Measurements from ENCODE around the gene TDRD3.
"Not testable (repeated sequence)": the region's sequence is repeated elsewhere in the genome, so short reads cannot be mapped to it uniquely, and the experiment has no call there.

The TDRD3 gene

GRCh38 chr13:60397704-60398378, 821 bp downstream of the TDRD3 start:
- H3K4me3 ChIP-seq (ENCODE audit: low read depth, low read length), result peak overlapping the region; percentile 75
- peak; percentile 16 for DNase-seq (ENCODE audit: low read depth)

GRCh38 chr13:60398379-60398891, 1.4 kb downstream of the TDRD3 start:
- no peak for DNase-seq (ENCODE audit: low read depth)
- peak overlapping the region; percentile 75 for H3K4me3 ChIP-seq (ENCODE audit: low read depth, low read length)

GRCh38 chr13:60398907-60399589, 2.0 kb downstream of the TDRD3 start:
- DNase-seq (ENCODE audit: low read depth), result no peak
- H3K4me3 ChIP-seq (ENCODE audit: low read depth, low read length), result no peak overlapping the region

DNA sequence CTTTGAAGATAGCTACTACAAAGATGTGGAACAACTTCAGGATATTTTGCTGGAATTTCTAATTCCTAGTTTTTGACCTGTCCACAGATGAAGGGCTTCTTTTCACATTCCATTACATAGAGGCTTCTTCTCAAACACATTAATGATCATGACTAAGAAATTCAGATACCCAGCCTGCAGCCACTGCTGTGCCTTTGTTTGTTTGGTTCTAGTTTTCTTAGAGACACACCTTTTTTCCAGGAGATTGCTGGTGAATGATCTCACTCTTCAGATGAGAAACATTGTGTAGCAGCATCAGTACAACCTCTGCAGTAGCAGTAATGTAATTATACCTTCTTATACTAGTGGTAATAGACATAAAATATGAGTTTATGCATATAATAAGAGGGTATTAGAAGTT, 5.0 kb downstream of the TDRD3 start:
- no peak overlapping the region for H3K4me3 ChIP-seq (ENCODE audit: low read depth, low read length)
- no peak for DNase-seq (ENCODE audit: low read depth)

DNA sequence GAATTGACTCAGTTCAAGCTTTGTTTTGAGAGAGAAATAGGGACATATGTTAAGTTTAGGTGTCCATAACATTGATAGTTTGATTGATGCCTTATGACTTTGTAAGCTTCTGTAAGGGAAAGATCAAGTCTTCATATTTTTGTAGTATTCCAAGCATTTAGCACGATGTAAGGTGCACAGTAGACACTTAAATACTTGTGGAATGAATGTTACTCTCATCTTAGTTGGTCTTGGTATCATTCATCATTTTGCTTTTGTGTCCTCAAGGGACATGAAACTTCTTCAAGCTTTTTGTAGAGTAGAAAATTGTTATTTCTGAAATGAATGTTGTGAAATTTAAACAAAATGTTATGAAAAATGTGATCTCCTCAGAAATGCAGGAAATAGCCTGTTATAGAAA, 10.1 kb downstream of the TDRD3 start:
- no peak for DNase-seq (ENCODE audit: low read depth)
- no peak overlapping the region for H3K4me3 ChIP-seq (ENCODE audit: low read depth, low read length)

GRCh38 chr13:60407852-60408251, 10.8 kb downstream of the TDRD3 start:
- H3K4me3 ChIP-seq (ENCODE audit: low read depth, low read length); DNase-seq (ENCODE audit: low read depth): not testable (repeated sequence)

DNA sequence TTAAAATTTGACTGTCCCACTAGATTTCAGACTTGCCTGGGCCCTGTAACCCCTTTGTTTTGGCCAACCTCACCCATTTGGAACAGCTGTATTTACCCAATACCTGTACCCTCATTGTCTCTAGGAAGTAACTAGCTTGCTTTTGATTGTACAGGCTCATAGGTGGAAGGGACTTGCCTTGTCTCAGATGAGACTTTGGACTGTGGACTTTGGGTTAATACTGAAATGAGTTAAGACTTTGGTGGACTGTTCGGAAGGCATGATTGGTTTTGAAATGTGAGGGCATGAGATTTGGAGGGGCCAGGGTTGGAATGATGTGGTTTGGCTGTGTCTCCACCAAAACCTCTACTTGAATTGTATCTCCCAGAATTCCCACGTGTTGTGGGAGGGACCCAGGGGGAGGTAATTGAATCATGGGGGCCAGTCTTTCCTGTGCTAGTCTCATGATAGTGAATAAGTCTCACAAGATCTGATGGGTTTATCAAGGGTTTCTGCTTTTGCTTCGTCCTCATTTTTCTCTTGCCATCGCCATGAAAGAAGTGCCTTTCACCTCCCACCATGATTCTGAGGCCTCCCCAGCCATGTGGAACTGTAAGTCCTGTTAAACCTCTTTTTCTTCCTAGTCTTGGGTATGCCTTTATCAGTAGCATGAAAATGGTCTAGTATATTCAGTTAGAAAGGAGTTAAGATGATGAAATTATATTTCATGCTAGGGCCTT, 12.7 kb downstream of the TDRD3 start:
- not testable (repeated sequence) for H3K4me3 ChIP-seq (ENCODE audit: low read depth, low read length); DNase-seq (ENCODE audit: low read depth)

- DNase-seq (ENCODE audit: low read depth), result no peak
- no peak overlapping the region for H3K4me3 ChIP-seq (ENCODE audit: low read depth, low read length)
These were observed 13.3 kb downstream of the TDRD3 start for GRCh38 chr13:60410299-60410698.

DNA sequence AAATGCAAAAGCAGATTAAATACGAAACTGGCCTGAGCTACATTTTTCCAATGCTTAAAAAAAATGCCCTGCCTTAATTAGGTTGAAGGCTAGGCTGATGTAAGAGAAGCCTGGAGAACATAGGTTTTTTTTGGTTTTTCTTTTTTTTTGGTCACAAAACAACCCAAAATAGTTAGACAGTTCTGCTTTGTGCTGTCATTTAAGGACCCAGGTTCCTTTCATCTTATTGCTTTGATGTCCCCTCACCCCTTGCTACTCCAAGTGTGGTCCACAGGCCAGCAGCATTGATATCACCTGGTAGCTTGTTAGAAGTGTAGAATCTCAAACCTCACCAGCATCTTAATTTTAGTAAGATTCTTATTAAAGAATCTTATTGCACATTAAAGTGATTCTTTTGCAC, 14.4 kb downstream of the TDRD3 start:
- no peak for DNase-seq (ENCODE audit: low read depth)
- H3K4me3 ChIP-seq (ENCODE audit: low read depth, low read length), result no peak overlapping the region

DNA sequence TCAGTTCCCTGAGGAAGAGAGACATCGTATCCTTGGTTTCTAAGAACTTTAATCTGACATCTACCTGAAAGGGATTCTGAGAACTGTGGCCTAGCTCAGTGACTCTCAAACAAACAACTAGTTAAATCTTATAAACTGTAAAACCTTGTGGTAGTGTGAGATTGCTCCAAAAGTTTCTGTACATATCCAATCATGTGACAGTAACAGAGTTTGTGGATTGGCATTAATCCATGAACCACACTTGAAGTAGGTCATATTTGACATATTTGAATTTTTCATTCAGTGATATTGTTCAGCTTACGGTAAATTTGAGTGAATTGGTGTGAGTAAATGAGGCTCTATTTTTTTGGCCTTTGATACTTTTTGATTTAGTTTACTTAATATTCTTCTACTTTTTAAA, 15.0 kb downstream of the TDRD3 start:
- no peak for DNase-seq (ENCODE audit: low read depth)
- H3K4me3 ChIP-seq (ENCODE audit: low read depth, low read length), result no peak overlapping the region

GRCh38 chr13:60412909-60413616, 16.0 kb downstream of the TDRD3 start:
- no peak for DNase-seq (ENCODE audit: low read depth)
- H3K4me3 ChIP-seq (ENCODE audit: low read depth, low read length), result no peak overlapping the region

DNA sequence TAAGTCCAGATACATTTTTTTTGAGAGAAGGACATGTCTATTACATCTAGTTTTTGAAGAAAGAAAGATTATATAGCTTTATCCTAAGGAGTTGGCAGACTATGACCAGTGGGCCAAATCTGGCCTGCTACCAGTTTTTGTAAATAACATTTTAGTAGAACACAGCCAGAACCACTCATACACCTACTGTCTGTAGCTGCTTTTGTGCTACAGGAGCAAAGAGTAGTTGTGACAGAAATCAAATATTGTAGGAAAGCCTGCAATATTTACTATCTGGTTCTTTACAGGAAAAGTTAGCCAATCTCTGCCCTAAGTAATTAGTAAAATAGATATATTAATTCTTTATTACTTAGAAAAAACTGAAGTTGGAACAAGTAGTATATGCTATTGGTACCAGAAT, 17.2 kb downstream of the TDRD3 start:
- DNase-seq (ENCODE audit: low read depth), result no peak
- H3K4me3 ChIP-seq (ENCODE audit: low read depth, low read length), result no peak overlapping the region

DNA sequence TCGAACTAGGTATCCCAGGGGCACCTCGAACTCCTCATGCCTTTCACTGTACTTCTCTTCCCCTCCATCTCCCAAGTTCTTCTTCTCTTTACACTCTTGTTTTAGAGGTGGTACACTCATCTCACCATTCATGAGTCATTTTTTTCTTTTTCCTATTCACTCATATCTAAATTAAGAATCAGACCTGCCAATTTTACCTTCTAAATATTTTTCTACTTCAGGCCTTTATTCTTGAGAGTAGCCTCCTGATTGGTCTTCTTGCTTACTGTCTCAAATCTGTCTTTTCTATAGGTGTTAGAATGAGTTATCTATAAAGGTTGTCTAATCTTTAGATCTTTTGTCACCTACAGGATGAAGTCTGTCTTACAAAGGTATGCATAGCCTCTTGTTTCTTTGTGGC, 20.7 kb downstream of the TDRD3 start:
- DNase-seq (ENCODE audit: low read depth), result no peak
- no peak overlapping the region for H3K4me3 ChIP-seq (ENCODE audit: low read depth, low read length)

GRCh38 chr13:60418954-60419353, 21.9 kb downstream of the TDRD3 start:
- no peak for DNase-seq (ENCODE audit: low read depth)
- H3K4me3 ChIP-seq (ENCODE audit: low read depth, low read length), result no peak overlapping the region

DNA sequence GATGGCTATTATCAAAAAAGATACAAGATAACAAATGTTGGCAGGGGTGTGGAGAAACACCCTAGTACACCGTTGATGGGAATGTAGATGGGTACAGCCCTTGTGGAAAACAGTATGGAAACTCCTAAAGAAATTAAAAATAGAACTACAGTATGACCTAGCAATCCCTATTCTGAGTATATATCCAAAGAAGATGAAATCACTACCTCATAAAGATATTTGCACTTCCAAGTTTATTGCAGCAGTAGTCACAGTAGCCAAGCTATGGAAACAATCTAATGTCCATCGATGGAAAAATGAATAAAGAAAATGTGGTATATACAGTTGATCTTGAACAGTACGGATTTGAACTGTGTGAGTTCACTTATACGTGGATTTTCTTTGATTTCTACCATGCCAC, 28.3 kb downstream of the TDRD3 start:
- H3K4me3 ChIP-seq (ENCODE audit: low read depth, low read length), result no peak overlapping the region
- DNase-seq (ENCODE audit: low read depth), result no peak

- no peak overlapping the region for H3K4me3 ChIP-seq (ENCODE audit: low read depth, low read length)
- no peak for DNase-seq (ENCODE audit: low read depth)
These were observed 29.1 kb downstream of the TDRD3 start for GRCh38 chr13:60426075-60426474.

DNA sequence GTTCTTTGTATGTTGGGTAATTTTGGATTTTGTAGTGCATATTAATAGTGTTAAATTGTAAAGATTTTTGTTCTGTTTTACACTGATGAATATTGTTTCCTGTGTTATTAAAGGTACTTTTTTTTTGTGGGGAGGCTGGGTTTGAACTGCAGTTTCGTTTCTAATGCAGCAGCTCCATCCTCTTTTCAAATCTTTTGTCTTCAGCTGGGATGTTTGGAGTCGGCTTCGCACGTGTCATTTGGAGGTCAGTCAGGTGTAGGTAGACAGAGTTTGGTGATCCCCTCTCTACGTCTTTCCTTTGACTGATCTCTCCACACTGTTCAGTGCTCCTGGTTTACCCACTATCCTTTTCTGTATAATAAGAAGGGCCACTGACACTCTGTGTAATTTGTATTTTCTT, 30.3 kb downstream of the TDRD3 start:
- no peak for DNase-seq (ENCODE audit: low read depth)
- H3K4me3 ChIP-seq (ENCODE audit: low read depth, low read length), result no peak overlapping the region

GRCh38 chr13:60431108-60431700, 34.2 kb downstream of the TDRD3 start:
- H3K4me3 ChIP-seq (ENCODE audit: low read depth, low read length), result no peak overlapping the region
- peak; percentile 16 for DNase-seq (ENCODE audit: low read depth)

DNA sequence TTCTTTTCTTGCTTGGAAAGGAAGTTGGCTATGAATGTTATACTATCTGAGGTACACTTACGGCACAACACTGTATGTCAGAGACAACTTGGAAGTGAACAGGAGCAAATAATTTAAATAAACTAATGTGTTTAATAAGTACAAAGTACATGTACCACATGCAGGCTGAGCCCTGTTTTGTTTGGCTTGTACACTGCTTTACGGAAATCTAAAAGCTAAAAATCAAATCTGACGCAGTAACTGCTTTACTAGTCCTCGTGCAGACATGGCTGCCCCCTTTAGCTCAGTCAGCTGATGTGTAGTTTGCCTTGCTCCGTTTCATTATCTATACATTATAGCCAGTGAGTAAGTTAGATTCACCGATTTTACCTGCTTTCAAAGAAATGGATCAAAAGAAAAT, 36.5 kb downstream of the TDRD3 start:
- DNase-seq (ENCODE audit: low read depth), result no peak
- no peak overlapping the region for H3K4me3 ChIP-seq (ENCODE audit: low read depth, low read length)

All from skeletal muscle cell (primary cell).